K562 (cell line): ENCODE data around the gene RNF39. TPM values are rescaled to one million over a fixed set of nuclear protein-coding genes. Genes with fewer than 3 reads are reported as not detected.
A peak's percentile ranks its signal among the peaks of the same experiment; 100 is the strongest.

ENCODE experiments used
- ATAC-seq: fragments of 200-7000 bp; cut with Tn5 transposase; 3 replicates; pipeline ENCODE4 v1.9.1; 2020; ENCODE audit warnings: moderate library complexity
- BruUV-seq: library from RNA; stranded (reverse); fragments of 400-500 nt; replicated peaks from 2 replicates; lab custom pipeline; 2021; lab: Mats Ljungman, UMichigan
- CTCF ChIA-PET: fragments of 300-600 bp; formaldehyde crosslinking; extraction: SDS; loops from one replicate; lab custom pipeline; 2021; ENCODE audit warnings: low intra/inter-chr PET ratio; lab: Yijun Ruan, JAX
- POLR2A ChIA-PET: fragments of 300-600, 350-650 bp; sonication (Branson Sonifier 250); formaldehyde crosslinking; extraction: SDS; loops from one replicate; lab custom pipeline; 2021; ENCODE audit warnings: antibody characterized with exemption, inconsistent platforms; lab: Yijun Ruan, JAX
- DNase-seq, 4 experiments: peaks; one replicate each; pipeline versions ENCODE4 v3.0.0 to v3.0.0-alpha.2; 2011 to 2018; ENCODE audit warnings: low spot score in 3 of 4, mixed read lengths in 3 of 4; ENCODE audit errors: extremely low read depth in 1 of 4
- FAIRE-seq: peaks from 2 replicates; lab custom pipeline; 2011; peaks lifted over from hg19 to GRCh38; lab: Jason Lieb, UNC
- H2AFZ ChIP-seq: 2 replicates; pipeline ENCODE4 v1.6.0; 2011; ENCODE audit warnings: low read depth, low read length, control low read depth, inconsistent platforms
- H3K27ac ChIP-seq: fragments of 200-600 bp; 3 replicates; pipeline ENCODE4 v1.8.0; 2011; ENCODE audit warnings: low read depth, mild to moderate bottlenecking, control low read depth, inconsistent platforms, low read length, moderate library complexity, mixed read lengths; ENCODE audit errors: extremely low read depth
- H3K27me3 ChIP-seq, 2 experiments: fragments of 300-600 bp in 1 of 2; 2 replicates in 1 of 2; 3 replicates in 1 of 2; pipeline versions ENCODE4 v1.6.0 to v1.8.0; 2011; ENCODE audit warnings: inconsistent platforms in 2 of 2, low read length in 2 of 2, mild to moderate bottlenecking in 1 of 2, mixed read lengths in 1 of 2, moderate library complexity in 1 of 2; ENCODE audit not compliant: control insufficient read depth in 2 of 2, insufficient read depth in 2 of 2
- H3K36me3 ChIP-seq: fragments of 300-600 bp; 3 replicates; pipeline ENCODE4 v1.8.0; 2011; ENCODE audit warnings: mild to moderate bottlenecking, low read length, inconsistent platforms; ENCODE audit not compliant: control insufficient read depth, insufficient read depth
- H3K4me1 ChIP-seq, 2 experiments: fragments of 200-600 bp in 1 of 2; replicated peaks in 1 of 2; 2 replicates in 1 of 2; 3 replicates in 1 of 2; pipeline versions ENCODE4 v1.5.1 to v1.8.0; 2011; ENCODE audit warnings: inconsistent platforms in 2 of 2, low read length in 2 of 2, mild to moderate bottlenecking in 1 of 2, mixed read lengths in 1 of 2, moderate library complexity in 1 of 2; ENCODE audit not compliant: control insufficient read depth in 2 of 2, insufficient read depth in 2 of 2
- H3K4me2 ChIP-seq: 2 replicates; pipeline ENCODE4 v1.6.1; 2011; ENCODE audit warnings: low read length, control low read depth, inconsistent platforms, mixed read lengths; ENCODE audit not compliant: insufficient read depth
- H3K4me3 ChIP-seq: fragments of 200-600 bp; sonication (generic), shearing (Covaris generic); 2 replicates; pipeline ENCODE4 v1.5.1; 2016; ENCODE audit warnings: control low read depth, inconsistent platforms
- H3K79me2 ChIP-seq: fragments of 200-600 bp; 3 replicates; pipeline ENCODE4 v1.8.0; 2011; ENCODE audit warnings: low read length, inconsistent platforms; ENCODE audit not compliant: control insufficient read depth, insufficient read depth
- H3K9ac ChIP-seq, 2 experiments: 2 replicates each; pipeline versions ENCODE4 v1.6.0 to v1.6.1; 2011; ENCODE audit warnings: low read depth in 2 of 2, low read length in 2 of 2, control low read depth in 1 of 2, inconsistent platforms in 1 of 2, mild to moderate bottlenecking in 1 of 2, mixed read lengths in 1 of 2; ENCODE audit not compliant: insufficient read depth in 1 of 2
- H3K9me1 ChIP-seq: one replicate; pipeline ENCODE4 v1.6.0; 2011; ENCODE audit warnings: inconsistent platforms, mild to moderate bottlenecking, low read length, moderate library complexity; ENCODE audit not compliant: control insufficient read depth, insufficient read depth
- H3K9me3 ChIP-seq: replicated peaks from 2 replicates; pipeline ENCODE4 v1.5.1; 2011; ENCODE audit warnings: low read depth, low read length, inconsistent platforms; ENCODE audit not compliant: control insufficient read depth, insufficient read depth
- H4K20me1 ChIP-seq: replicated peaks from 2 replicates; pipeline ENCODE4 v1.6.1; 2011; ENCODE audit warnings: low read length, inconsistent platforms, mixed read lengths; ENCODE audit not compliant: control insufficient read depth, insufficient read depth
- MEIS2 ChIP-seq: fragments of 450-650 bp; IDR thresholded peaks from 2 replicates; pipeline ENCODE4 v1.6.1; 2014; ENCODE audit warnings: mild to moderate bottlenecking; ENCODE audit not compliant: partially characterized antibody
- PRPF4 ChIP-seq: fragments of 200-400 bp; formaldehyde crosslinking; IDR thresholded peaks from one replicate; pipeline ENCODE4 v1.6.1; 2017; ENCODE audit warnings: low read length, low read depth, mild to moderate bottlenecking; ENCODE audit not compliant: insufficient read depth, poor library complexity, severe bottlenecking
- RHOXF2B ChIP-seq: fragments of 250-450 bp; sonication (Bioruptor Pico); conservative IDR thresholded peaks from 2 replicates; pipeline ENCODE4 v1.5.1; 2021
- SIN3B ChIP-seq: fragments of 450-650 bp; IDR thresholded peaks from 2 replicates; pipeline ENCODE4 v1.6.1; 2017; ENCODE audit warnings: low read depth, mild to moderate bottlenecking, moderate library complexity
- SOX6 ChIP-seq: fragments of 450-650 bp; IDR thresholded peaks from 2 replicates; pipeline ENCODE4 v1.6.1; 2014; ENCODE audit warnings: mild to moderate bottlenecking
- THRA ChIP-seq: fragments of 450-650 bp; IDR thresholded peaks from 2 replicates; pipeline ENCODE4 v1.6.1; 2017; ENCODE audit warnings: mild to moderate bottlenecking, moderate library complexity
- TRIM28 ChIP-seq: fragments of 450-650 bp; IDR thresholded peaks from 2 replicates; pipeline ENCODE4 v1.6.1; 2017
- ZNF253 ChIP-seq: fragments of 250-450 bp; sonication (Bioruptor Pico); conservative IDR thresholded peaks from 2 replicates; pipeline ENCODE4 v1.6.1; 2021; ENCODE audit warnings: mild to moderate bottlenecking
- ZNF518B ChIP-seq: fragments of 250-450 bp; sonication (Bioruptor Pico); IDR thresholded peaks from 2 replicates; pipeline ENCODE4 v1.5.0; 2021; ENCODE audit warnings: mild to moderate bottlenecking, moderate library complexity
- WGBS: fragments of 100-300 bp; shearing (Covaris generic); methylation state at CpG from one replicate; pipeline ENCODE4 v1.1.6; 2016; ENCODE audit warnings: low coverage, mixed read lengths; ENCODE audit not compliant: insufficient coverage; ENCODE audit errors: missing lambda C conversion rate; 5-methylcytosine and 5-hydroxymethylcytosine counted together
- in situ Hi-C: fragments of 300-500 bp; cut with MboI; formaldehyde crosslinking; loops from 4 replicates; pipeline ENCODE4 v1.15.0; 2018; ENCODE audit warnings: inconsistent platforms, mixed read lengths
- intact Hi-C: fragments of 100-400 bp; cut with micrococcal nuclease; formaldehyde crosslinking; loops from 2 replicates; pipeline ENCODE4 v1.14.2; 2022
- polyA plus RNA-seq, 8 experiments: library from polyadenylated mRNA; depleted of rRNA in 4 of 8; stranded (reverse) in 5 of 8; unstranded in 3 of 8; fragments of >200 nt; fragmentation: Nextera tagmentation in 2 of 8; fragmentation: Illumina TruSeq in 1 of 8; extraction: Ambion mirVana in 2 of 8; extraction: Trizol in 1 of 8; gene quantifications; 2 replicates each; pipeline versions ENCODE4 v1.2.1 to v1.2.3, GENCODE V29; 2011 to 2014; ENCODE audit warnings: inconsistent platforms in 1 of 8, missing spikeins in 1 of 8
- total RNA-seq, 7 experiments: library from RNA; depleted of rRNA in 6 of 7; stranded (reverse); fragments of >200 nt in 6 of 7; fragmentation: Illumina TruSeq in 2 of 7; extraction: Trizol in 2 of 7; gene quantifications; 2 replicates each; pipeline versions ENCODE4 v1.2.1 to v1.2.3, GENCODE V29; 2011 to 2021; ENCODE audit warnings: low replicate concordance in 1 of 7
- TF ChIP-seq, protein P1 (sequence below): sonication (generic); formaldehyde crosslinking; IDR thresholded peaks from 2 replicates; pipeline ENCODE4 v1.9.0; 2022; ENCODE audit warnings: mild to moderate bottlenecking, missing genetic modification reagents
- TF ChIP-seq, protein P2 (sequence below): sonication (generic); formaldehyde crosslinking; IDR thresholded peaks from 2 replicates; pipeline ENCODE4 v1.8.1; 2022; ENCODE audit warnings: missing genetic modification reagents

Gene RNF39
- total and polyA plus RNA-seq, 9 of the 15 experiments (the other 6 are each of a cell fraction or from before 2014, with no cell fraction given): not detected

GRCh38 chr6:30067460-30068139 is 8.0 kb downstream of the RNF39 start (continued):
- TF ChIP-seq, protein P1, sequence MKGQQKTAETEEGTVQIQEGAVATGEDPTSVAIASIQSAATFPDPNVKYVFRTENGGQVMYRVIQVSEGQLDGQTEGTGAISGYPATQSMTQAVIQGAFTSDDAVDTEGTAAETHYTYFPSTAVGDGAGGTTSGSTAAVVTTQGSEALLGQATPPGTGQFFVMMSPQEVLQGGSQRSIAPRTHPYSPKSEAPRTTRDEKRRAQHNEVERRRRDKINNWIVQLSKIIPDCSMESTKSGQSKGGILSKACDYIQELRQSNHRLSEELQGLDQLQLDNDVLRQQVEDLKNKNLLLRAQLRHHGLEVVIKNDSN (CRISPR knock-in tag): 0 out of 2 replicates have a peak, but pooled peaks have one; percentile 4

DNA sequence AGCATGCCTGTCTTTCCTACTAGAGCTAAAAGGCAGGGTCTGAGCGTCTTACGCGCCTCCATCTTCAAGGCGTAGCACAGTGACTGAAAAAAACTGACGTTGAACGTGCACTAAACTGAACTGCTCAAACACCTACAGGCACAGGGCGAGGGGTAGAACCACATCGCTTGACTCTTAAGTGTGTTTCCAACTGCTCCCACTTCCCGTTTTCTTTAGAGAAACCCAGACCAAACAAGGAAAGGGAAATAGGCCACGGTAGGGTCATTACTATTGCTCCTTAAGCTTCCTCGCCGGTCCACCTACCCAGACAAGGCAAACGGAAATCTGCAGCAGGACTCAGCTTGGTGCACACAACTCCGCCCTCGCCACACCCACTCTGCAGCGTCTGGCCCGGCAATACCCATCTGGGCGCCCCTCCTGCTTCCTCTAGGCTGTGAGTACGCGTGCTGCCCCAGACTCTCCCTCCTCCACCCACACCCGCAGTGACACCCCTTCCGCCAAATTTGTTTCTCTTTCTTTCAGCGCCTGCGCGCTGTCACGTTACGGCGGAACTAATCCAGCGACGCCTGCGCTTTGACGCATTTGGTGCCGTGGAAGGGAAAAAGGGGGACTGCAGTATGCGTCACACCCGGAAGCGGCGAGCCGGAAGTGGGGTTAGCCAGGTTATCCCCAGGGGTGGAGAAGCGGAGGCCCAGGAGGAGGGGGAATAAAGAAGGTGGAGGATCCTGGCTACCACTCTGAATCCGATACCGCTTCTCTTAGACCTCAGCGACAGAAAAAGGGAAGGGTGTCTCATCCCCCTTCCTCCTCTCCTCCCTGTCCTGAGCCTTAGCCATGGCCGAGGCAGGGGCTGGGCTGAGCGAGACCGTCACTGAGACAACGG is 8.8 kb downstream of the RNF39 start, which contains the start of gene PPP1R11:
Gene PPP1R11, plus strand, starts transcription at position 622 of the 883 bp plus-strand sequence. Its CDS starts 213 bp downstream, at position 835.
- Histone ChIP-seq H3K9me1 (no peaks in the 10 kb centered on the region), H2AFZ (peak within 1 kb of the TSS; percentile 99), H3K4me2 (peak within 1 kb of the TSS; percentile 99), H3K4me1 (peaks cover 7% of the 10 kb centered on the region in 2 experiments; a peak in 4 of 5 replicates), H3K36me3 (peaks cover 36% of the 10 kb centered on the region; the same call in 2 of the 3 replicates), H3K9me3 (no peaks in the 10 kb centered on the region), H3K9ac (peak within 1 kb of the TSS; percentile 77 to 87), H4K20me1 (no peaks in the 10 kb centered on the region), H3K79me2 (peaks cover 39% of the 10 kb centered on the region), H3K27me3 (no peaks in the 10 kb centered on the region), H3K27ac (peak within 1 kb of the TSS; percentile 88), H3K4me3 (peak within 1 kb of the TSS; percentile 71)
- POLR2A ChIA-PET: interaction anchor here (0.7 to 2.4 kb wide), 9 partner anchors 10 to 260 kb away, joined by 3 to 8 read pairs (median 3); partner anchors contain the start of gene TRIM39
- CTCF ChIA-PET: no interaction called here
- intact Hi-C loops: loop anchor here (2.0 to 10.0 kb wide), 2 partner anchors 36 to 278 kb away; partner anchors contain the start of gene RPP21
- 1% methylated on average over 42 of the region's 46 CpGs for WGBS
- ATAC-seq: peak; percentile 99
- BruUV-seq: no TSS peak
- peak; percentile 100 for FAIRE-seq
- in situ Hi-C loops: no loop called here
- DNase-seq: peak; percentile 95 to 100 (median 96)
- peak; percentile 76 for TF ChIP-seq SIN3B
- TF ChIP-seq, protein P2, sequence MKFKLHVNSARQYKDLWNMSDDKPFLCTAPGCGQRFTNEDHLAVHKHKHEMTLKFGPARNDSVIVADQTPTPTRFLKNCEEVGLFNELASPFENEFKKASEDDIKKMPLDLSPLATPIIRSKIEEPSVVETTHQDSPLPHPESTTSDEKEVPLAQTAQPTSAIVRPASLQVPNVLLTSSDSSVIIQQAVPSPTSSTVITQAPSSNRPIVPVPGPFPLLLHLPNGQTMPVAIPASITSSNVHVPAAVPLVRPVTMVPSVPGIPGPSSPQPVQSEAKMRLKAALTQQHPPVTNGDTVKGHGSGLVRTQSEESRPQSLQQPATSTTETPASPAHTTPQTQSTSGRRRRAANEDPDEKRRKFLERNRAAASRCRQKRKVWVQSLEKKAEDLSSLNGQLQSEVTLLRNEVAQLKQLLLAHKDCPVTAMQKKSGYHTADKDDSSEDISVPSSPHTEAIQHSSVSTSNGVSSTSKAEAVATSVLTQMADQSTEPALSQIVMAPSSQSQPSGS (CRISPR knock-in tag): no peak
- peak; percentile 92 for TF ChIP-seq MEIS2
- TF ChIP-seq TRIM28: peak; percentile 18; the same call in 1 of the 2 replicates
- no peak for TF ChIP-seq RHOXF2B (CRISPR knock-in tag)
- no peak for TF ChIP-seq ZNF518B (CRISPR knock-in tag)
- no peak; the same call in 1 of the 2 replicates for TF ChIP-seq SOX6
- TF ChIP-seq THRA: no peak
- TF ChIP-seq PRPF4: no peak
- no peak for TF ChIP-seq ZNF253
